Astrocyte (in vitro differentiated cells and primary cell): Measurements from ENCODE around the gene GPA33. TPM values are rescaled to one million over a fixed set of nuclear protein-coding genes. Genes with fewer than 3 reads are reported as not detected.
A peak's percentile ranks its signal among the peaks of the same experiment; 100 is the strongest.

Source experiments
- DNase-seq: peaks from one replicate; pipeline ENCODE4 v3.0.0-alpha.2; 2010; ENCODE audit warnings: low read depth
- FAIRE-seq: peaks from 2 replicates; lab custom pipeline; 2011; peaks lifted over from hg19 to GRCh38; lab: Jason Lieb, UNC
- H2AFZ ChIP-seq: 2 replicates; pipeline ENCODE4 v1.6.0; 2012; ENCODE audit warnings: low read depth, low read length, inconsistent platforms
- H3K27ac ChIP-seq: 2 replicates; pipeline ENCODE4 v1.5.1; 2011; ENCODE audit warnings: low read depth, low read length, inconsistent platforms
- H3K27me3 ChIP-seq: 2 replicates; pipeline ENCODE4 v1.6.0; 2011; ENCODE audit warnings: low read length, inconsistent platforms; ENCODE audit not compliant: insufficient read depth
- H3K36me3 ChIP-seq: 2 replicates; pipeline ENCODE4 v1.5.1; 2011; ENCODE audit warnings: low read length, inconsistent platforms; ENCODE audit not compliant: insufficient read depth
- H3K4me1 ChIP-seq: 2 replicates; pipeline ENCODE4 v1.5.1; 2011; ENCODE audit warnings: low read length, inconsistent platforms; ENCODE audit not compliant: insufficient read depth
- H3K4me2 ChIP-seq: 2 replicates; pipeline ENCODE4 v1.6.0; 2012; ENCODE audit warnings: low read length, inconsistent platforms
- H3K4me3 ChIP-seq: 2 replicates; pipeline ENCODE4 v1.5.1; 2011; ENCODE audit warnings: low read depth, mild to moderate bottlenecking, low read length, inconsistent platforms; ENCODE audit not compliant: insufficient read depth
- H3K79me2 ChIP-seq: 2 replicates; pipeline ENCODE4 v1.6.0; 2012; ENCODE audit warnings: mild to moderate bottlenecking, low read length, inconsistent platforms; ENCODE audit not compliant: insufficient read depth
- H3K9ac ChIP-seq: 2 replicates; pipeline ENCODE4 v1.6.0; 2012; ENCODE audit warnings: mild to moderate bottlenecking, low read length, inconsistent platforms
- H3K9me3 ChIP-seq: 2 replicates; pipeline ENCODE4 v1.5.1; 2012; ENCODE audit warnings: low read depth, mild to moderate bottlenecking, low read length, inconsistent platforms; ENCODE audit not compliant: insufficient read depth
- H4K20me1 ChIP-seq: 2 replicates; pipeline ENCODE4 v1.6.0; 2012; ENCODE audit warnings: low read length, inconsistent platforms; ENCODE audit not compliant: insufficient read depth
- H3K27ac Mint-ChIP-seq: one replicate; pipeline ENCODE4 v1.8.0; 2021; ENCODE audit warnings: mild to moderate bottlenecking, mixed read lengths; ENCODE audit not compliant: unreplicated experiment
- H3K27me3 Mint-ChIP-seq: one replicate; pipeline ENCODE4 v1.8.0; 2021; ENCODE audit warnings: low read depth, mixed read lengths; ENCODE audit not compliant: unreplicated experiment
- H3K36me3 Mint-ChIP-seq: one replicate; pipeline ENCODE4 v1.8.0; 2021; ENCODE audit warnings: low read depth, mixed read lengths; ENCODE audit not compliant: unreplicated experiment
- H3K4me1 Mint-ChIP-seq: one replicate; pipeline ENCODE4 v1.8.0; 2021; ENCODE audit warnings: low read depth, mixed read lengths; ENCODE audit not compliant: unreplicated experiment
- H3K4me3 Mint-ChIP-seq: one replicate; pipeline ENCODE4 v1.8.0; 2021; ENCODE audit warnings: mild to moderate bottlenecking, moderate library complexity, mixed read lengths; ENCODE audit not compliant: unreplicated experiment
- H3K9me3 Mint-ChIP-seq: one replicate; pipeline ENCODE4 v1.8.0; 2021; ENCODE audit warnings: mild to moderate bottlenecking, mixed read lengths; ENCODE audit not compliant: unreplicated experiment
- CTCF ChIP-seq: IDR thresholded peaks from 2 replicates; pipeline ENCODE4 v1.5.1; 2011; ENCODE audit warnings: low read depth, mild to moderate bottlenecking, inconsistent platforms, low read length, moderate library complexity; ENCODE audit not compliant: insufficient read depth
- EZH2 ChIP-seq: IDR thresholded peaks from 2 replicates; pipeline ENCODE4 v1.6.1; 2012; ENCODE audit warnings: mild to moderate bottlenecking, low read length, inconsistent platforms; ENCODE audit not compliant: insufficient read depth
- total RNA-seq: library from RNA; stranded (reverse); gene quantifications from 2 replicates; pipeline ENCODE4 v1.2.1, GENCODE V29; 2021

GPA33 gene
- total RNA-seq, 1 donor from 2014 or later: 1.2 TPM

DNA sequence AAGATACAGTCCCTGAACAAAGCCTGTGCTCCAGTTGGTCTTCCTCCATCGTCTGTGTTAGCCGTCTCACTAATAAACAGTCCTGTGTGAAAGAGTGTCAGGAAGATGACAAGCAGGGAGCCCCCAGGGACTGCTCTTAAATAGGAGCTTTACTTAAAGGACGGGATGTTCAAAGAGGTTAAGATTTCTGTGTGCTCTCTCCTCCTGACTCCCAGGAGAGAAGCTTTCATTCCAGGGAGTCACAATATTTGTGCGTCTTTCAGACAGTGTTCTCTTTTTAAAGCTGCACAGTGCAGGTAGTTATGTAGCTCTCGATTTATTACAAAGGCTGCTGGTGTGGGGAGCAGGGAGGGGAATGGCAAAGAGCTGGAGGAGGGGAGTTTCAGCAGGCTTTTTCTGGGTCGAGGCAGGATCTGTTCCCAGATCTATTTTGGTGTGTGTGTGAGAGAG is 47.2 kb upstream of the GPA33 start:
- H3K9me3 Mint-ChIP-seq: peaks cover 3% of the 10 kb centered on the region
- no peak overlapping the region for H3K9ac ChIP-seq
- H3K27me3 ChIP-seq: no peaks in the 10 kb centered on the region
- FAIRE-seq (no peak), DNase-seq (no peak)
- H2AFZ ChIP-seq: peak overlapping the region; percentile 20
- peak overlapping the region; percentile 11 for H3K4me3 Mint-ChIP-seq
- peak overlapping the region; percentile 93 for H3K27ac Mint-ChIP-seq
- no peaks in the 10 kb centered on the region for H3K27me3 Mint-ChIP-seq
- no peaks in the 10 kb centered on the region for H4K20me1 ChIP-seq
- TF ChIP-seq CTCF (no peak), EZH2 (no peak)
- peaks cover 2% of the 10 kb centered on the region for H3K9me3 ChIP-seq
- peaks cover 35% of the 10 kb centered on the region for H3K4me1 Mint-ChIP-seq
- H3K36me3 Mint-ChIP-seq: peaks cover 2% of the 10 kb centered on the region
- H3K4me2 ChIP-seq: no peak overlapping the region
- H3K27ac ChIP-seq: no peak overlapping the region
- no peaks in the 10 kb centered on the region for H3K79me2 ChIP-seq
- no peaks in the 10 kb centered on the region for H3K36me3 ChIP-seq
- H3K4me3 ChIP-seq: no peak overlapping the region
- H3K4me1 ChIP-seq: peaks cover 10% of the 10 kb centered on the region

- Histone ChIP-seq H4K20me1 (no peaks in the 10 kb centered on the region), H3K4me2 (peak overlapping the region; percentile 47), H3K27ac (peak overlapping the region; percentile 31), H3K79me2 (no peaks in the 10 kb centered on the region), H3K36me3 (no peaks in the 10 kb centered on the region), H3K27me3 (no peaks in the 10 kb centered on the region), H3K4me1 (peaks cover 10% of the 10 kb centered on the region), H3K9ac (no peak overlapping the region), H2AFZ (peak overlapping the region; percentile 51), H3K4me3 (no peak overlapping the region), H3K9me3 (peaks cover 2% of the 10 kb centered on the region)
- DNase-seq (no peak), FAIRE-seq (no peak)
- TF ChIP-seq CTCF (no peak), EZH2 (no peak)
- H3K4me1 Mint-ChIP-seq: peaks cover 35% of the 10 kb centered on the region
- peak overlapping the region; percentile 93 for H3K27ac Mint-ChIP-seq
- peaks cover 3% of the 10 kb centered on the region for H3K9me3 Mint-ChIP-seq
- peaks cover 2% of the 10 kb centered on the region for H3K36me3 Mint-ChIP-seq
- H3K27me3 Mint-ChIP-seq: no peaks in the 10 kb centered on the region
- no peak overlapping the region for H3K4me3 Mint-ChIP-seq
Measured at GRCh38 chr1:167136806-167137205, 46.6 kb upstream of the GPA33 start.

GRCh38 chr1:167136191-167136614 is 46.0 kb upstream of the GPA33 start:
- peaks cover 10% of the 10 kb centered on the region for H3K4me1 ChIP-seq
- peak overlapping the region; percentile 47 for H3K4me2 ChIP-seq

More at GRCh38 chr1:167136191-167136614, 46.0 kb upstream of the GPA33 start:
- no peak overlapping the region for H3K4me3 ChIP-seq
- H3K27me3 ChIP-seq: no peaks in the 10 kb centered on the region
- DNase-seq (peak; percentile 76), FAIRE-seq (no peak)
- no peaks in the 10 kb centered on the region for H4K20me1 ChIP-seq
- no peaks in the 10 kb centered on the region for H3K36me3 ChIP-seq
- H3K9ac ChIP-seq: peak overlapping the region; percentile 2
- H3K36me3 Mint-ChIP-seq: peaks cover 3% of the 10 kb centered on the region
- H3K27ac ChIP-seq: peak overlapping the region; percentile 31
- TF ChIP-seq CTCF (no peak), EZH2 (no peak)
- peaks cover 2% of the 10 kb centered on the region for H3K9me3 ChIP-seq
- H3K9me3 Mint-ChIP-seq: peaks cover 3% of the 10 kb centered on the region
- peak overlapping the region; percentile 51 for H2AFZ ChIP-seq
- peak overlapping the region; percentile 93 for H3K27ac Mint-ChIP-seq
- H3K4me1 Mint-ChIP-seq: peaks cover 35% of the 10 kb centered on the region
- H3K27me3 Mint-ChIP-seq: no peaks in the 10 kb centered on the region
- H3K4me3 Mint-ChIP-seq: no peak overlapping the region
- H3K79me2 ChIP-seq: no peaks in the 10 kb centered on the region
